H1 (cell line): Measurements from ENCODE around the gene SUCLG2. TPM values are rescaled to one million over a fixed set of nuclear protein-coding genes. Genes with fewer than 3 reads are reported as not detected.

Experiments used
- CTCF ChIA-PET: fragments of 300-600 bp; sonication (Branson Sonifier 250); formaldehyde crosslinking; loops from one replicate; lab custom pipeline; 2021; ENCODE audit not compliant: partially characterized antibody; lab: Charles Lee
- POLR2A ChIA-PET: fragments of 300-600 bp; sonication (Branson Sonifier 250); formaldehyde crosslinking; loops from one replicate; lab custom pipeline; 2021; ENCODE audit warnings: inconsistent platforms; ENCODE audit not compliant: partially characterized antibody; lab: Charles Lee
- DNase-seq, 2 experiments: peaks; one replicate each; pipeline versions ENCODE4 v3.0.0 to v3.0.0-alpha.2; 2010 to 2022; ENCODE audit warnings: low spot score in 2 of 2, low read depth in 1 of 2, mixed read lengths in 1 of 2
- FAIRE-seq: peaks from 2 replicates; lab custom pipeline; 2011; peaks lifted over from hg19 to GRCh38; lab: Jason Lieb, UNC
- H2AFZ ChIP-seq: 2 replicates; pipeline ENCODE4 v1.8.1; 2012; ENCODE audit warnings: low read length, inconsistent platforms
- H2AK5ac ChIP-seq: 2 replicates; pipeline ENCODE4 v1.6.1; 2013; ENCODE audit warnings: low read depth, low read length
- H2BK120ac ChIP-seq: replicated peaks from 2 replicates; pipeline ENCODE3; 2013; ENCODE audit warnings: low read depth, low read length, inconsistent platforms
- H2BK12ac ChIP-seq: 2 replicates; pipeline ENCODE4 v1.6.1; 2013; ENCODE audit warnings: low read depth, low read length
- H2BK15ac ChIP-seq: 2 replicates; pipeline ENCODE4 v1.6.1; 2013; ENCODE audit warnings: low read length
- H2BK20ac ChIP-seq: 2 replicates; pipeline ENCODE4 v1.6.1; 2013; ENCODE audit warnings: low read length
- H2BK5ac ChIP-seq: 2 replicates; pipeline ENCODE4 v1.6.1; 2013; ENCODE audit warnings: low read depth, low read length
- H3K14ac ChIP-seq: 2 replicates; pipeline ENCODE4 v1.6.1; 2013; ENCODE audit warnings: inconsistent platforms; ENCODE audit not compliant: insufficient read length
- H3K18ac ChIP-seq: 2 replicates; pipeline ENCODE4 v1.6.1; 2013; ENCODE audit warnings: low read length; ENCODE audit errors: extremely low read depth
- H3K23ac ChIP-seq: 2 replicates; pipeline ENCODE4 v1.6.1; 2013; ENCODE audit warnings: inconsistent platforms; ENCODE audit not compliant: insufficient read length
- H3K23me2 ChIP-seq: 2 replicates; pipeline ENCODE4 v1.6.1; 2013; ENCODE audit warnings: low read depth, low read length
- H3K27ac ChIP-seq: 2 replicates; pipeline ENCODE4 v1.6.1; 2011; ENCODE audit warnings: low read depth, low read length, inconsistent platforms
- H3K27me3 ChIP-seq, 4 experiments: replicated peaks in 1 of 4; 1 replicate in 1 of 4; 2 replicates in 3 of 4; pipeline versions ENCODE4 v1.6.1 to v1.8.1; 2011 to 2013; ENCODE audit warnings: low read length in 3 of 4, mild to moderate bottlenecking in 3 of 4, inconsistent platforms in 2 of 4, mixed read lengths in 2 of 4, moderate library complexity in 1 of 4; ENCODE audit not compliant: control insufficient read depth in 3 of 4, insufficient read depth in 3 of 4; ENCODE audit errors: extremely low read depth in 1 of 4
- H3K36me3 ChIP-seq, 4 experiments: 2 replicates each; pipeline versions ENCODE4 v1.6.1 to v1.8.1; 2011 to 2013; ENCODE audit warnings: mild to moderate bottlenecking in 4 of 4, low read length in 3 of 4, moderate library complexity in 2 of 4, control low read depth in 1 of 4, inconsistent platforms in 1 of 4; ENCODE audit not compliant: insufficient read depth in 4 of 4, control insufficient read depth in 2 of 4
- H3K4ac ChIP-seq: replicated peaks from 2 replicates; pipeline ENCODE3; 2013; ENCODE audit warnings: low read length, low read depth, mixed read lengths, inconsistent platforms; ENCODE audit not compliant: insufficient read length
- H3K4me1 ChIP-seq, 4 experiments: replicated peaks in 1 of 4; 1 replicate in 1 of 4; 2 replicates in 3 of 4; pipeline versions ENCODE4 v1.6.1 to v1.8.1; 2011 to 2013; ENCODE audit warnings: low read length in 3 of 4, inconsistent platforms in 2 of 4, mixed read lengths in 1 of 4; ENCODE audit not compliant: insufficient read depth in 4 of 4, control insufficient read depth in 3 of 4
- H3K4me2 ChIP-seq, 2 experiments: 2 replicates each; pipeline versions ENCODE4 v1.6.1 to v1.8.1; 2011 to 2013; ENCODE audit warnings: low read depth in 2 of 2, low read length in 2 of 2, control low read depth in 1 of 2, inconsistent platforms in 1 of 2, mild to moderate bottlenecking in 1 of 2; ENCODE audit not compliant: insufficient read depth in 1 of 2
- H3K4me3 ChIP-seq, 4 experiments: fragments of 200-600, 300-600 bp in 1 of 4; sonication (generic), shearing (Covaris generic), sonication (Bioruptor Twin) in 1 of 4; 2 replicates each; pipeline versions ENCODE4 v1.5.1 to v1.8.1; 2011 to 2016; ENCODE audit warnings: low read length in 4 of 4, low read depth in 3 of 4, control low read depth in 2 of 4, inconsistent platforms in 2 of 4, mild to moderate bottlenecking in 2 of 4, mixed read lengths in 1 of 4, moderate library complexity in 1 of 4; ENCODE audit not compliant: insufficient read depth in 2 of 4; ENCODE audit errors: extremely low read depth in 1 of 4
- H3K56ac ChIP-seq: replicated peaks from 2 replicates; pipeline ENCODE3; 2013; ENCODE audit warnings: low read depth, mild to moderate bottlenecking, mixed read lengths, low read length, inconsistent platforms; ENCODE audit not compliant: insufficient read length
- H3K79me1 ChIP-seq: 2 replicates; pipeline ENCODE4 v1.6.1; 2013; ENCODE audit warnings: low read depth, low read length, control low read depth
- H3K79me2 ChIP-seq, 2 experiments: 2 replicates each; pipeline versions ENCODE4 v1.6.1 to v1.8.1; 2012 to 2013; ENCODE audit warnings: low read length in 2 of 2, mild to moderate bottlenecking in 2 of 2, inconsistent platforms in 1 of 2; ENCODE audit not compliant: insufficient read depth in 2 of 2, control insufficient read depth in 1 of 2
- H3K9ac ChIP-seq, 4 experiments: replicated peaks in 1 of 4; 1 replicate in 1 of 4; 2 replicates in 3 of 4; pipeline versions ENCODE4 v1.6.1 to v1.8.1; 2011 to 2013; ENCODE audit warnings: low read depth in 3 of 4, low read length in 3 of 4, control low read depth in 2 of 4, mild to moderate bottlenecking in 2 of 4, moderate library complexity in 2 of 4, inconsistent platforms in 1 of 4; ENCODE audit errors: extremely low read depth in 1 of 4
- H3K9me3 ChIP-seq, 2 experiments: 2 replicates each; pipeline versions ENCODE4 v1.6.1 to v1.8.1; 2012 to 2013; ENCODE audit warnings: mild to moderate bottlenecking in 2 of 2, moderate library complexity in 2 of 2, control low read depth in 1 of 2, inconsistent platforms in 1 of 2, low read depth in 1 of 2, low read length in 1 of 2, mixed read lengths in 1 of 2; ENCODE audit not compliant: insufficient read depth in 2 of 2
- H4K20me1 ChIP-seq, 2 experiments: replicated peaks in 1 of 2; 2 replicates each; pipeline versions ENCODE3 to v1.8.1; 2011 to 2013; ENCODE audit warnings: inconsistent platforms in 2 of 2, low read length in 2 of 2, mild to moderate bottlenecking in 1 of 2; ENCODE audit not compliant: insufficient read depth in 2 of 2, control insufficient read depth in 1 of 2
- H4K5ac ChIP-seq: 2 replicates; pipeline ENCODE4 v1.6.1; 2013; ENCODE audit warnings: low read length, low read depth, mixed read lengths, inconsistent platforms; ENCODE audit not compliant: insufficient read length
- H4K8ac ChIP-seq: 2 replicates; pipeline ENCODE4 v1.8.0; 2013; ENCODE audit warnings: mild to moderate bottlenecking, moderate library complexity, low read length, inconsistent platforms; ENCODE audit not compliant: insufficient read depth; ENCODE audit errors: extremely low read depth
- H4K91ac ChIP-seq: replicated peaks from 2 replicates; pipeline ENCODE3; 2013; ENCODE audit warnings: low read length, mixed read lengths, inconsistent platforms; ENCODE audit not compliant: insufficient read length
- SP4 ChIP-seq: IDR thresholded peaks from 2 replicates; pipeline ENCODE4 v1.6.1; 2012; ENCODE audit warnings: low read length, inconsistent platforms
- WGBS, 2 experiments: shearing (Covaris generic) in 1 of 2; methylation state at CpG; one replicate each; pipeline versions ENCODE4 v1.1.6 to v1.1.7; 2013 to 2015; ENCODE audit warnings: low lambda C conversion rate in 2 of 2, mixed read lengths in 2 of 2, inconsistent platforms in 1 of 2, low coverage in 1 of 2, missing lambda C conversion rate in 1 of 2; ENCODE audit not compliant: insufficient replicate concordance in 2 of 2, insufficient coverage in 1 of 2, insufficient read length in 1 of 2; ENCODE audit errors: extremely low coverage in 1 of 2, missing lambda C conversion rate in 1 of 2; 5-methylcytosine and 5-hydroxymethylcytosine counted together
- polyA plus RNA-seq, 7 experiments: library from polyadenylated mRNA; depleted of rRNA in 3 of 7; stranded (reverse) in 5 of 7; unstranded in 2 of 7; fragments of >200 nt in 5 of 7; fragments of 200-250 nt in 2 of 7; gene quantifications; 1 replicate in 5 of 7; 2 replicates in 1 of 7; 4 replicates in 1 of 7; pipeline versions ENCODE4 v1.2.1 to v1.2.3, GENCODE V29; 2011 to 2013; ENCODE audit warnings: missing spikeins in 2 of 7, mixed read lengths in 2 of 7
- total RNA-seq: library from RNA; stranded (reverse); fragmentation: NEBNext Ultra II Directional; extraction: Animal tissue kit (Norgen Biotek cat#: 25700); gene quantifications from 2 replicates; pipeline ENCODE4 v1.2.1, GENCODE V29; 2021
- TF ChIP-seq, protein P1 (sequence below): IDR thresholded peaks from 2 replicates; pipeline ENCODE4 v1.6.1; 2012; ENCODE audit warnings: inconsistent platforms

SUCLG2 gene
- total and polyA plus RNA-seq, 2 of the 8 experiments (the other 6 are each of a cell fraction or from before 2014, with no cell fraction given), result 12.9 to 46.2 TPM

DNA sequence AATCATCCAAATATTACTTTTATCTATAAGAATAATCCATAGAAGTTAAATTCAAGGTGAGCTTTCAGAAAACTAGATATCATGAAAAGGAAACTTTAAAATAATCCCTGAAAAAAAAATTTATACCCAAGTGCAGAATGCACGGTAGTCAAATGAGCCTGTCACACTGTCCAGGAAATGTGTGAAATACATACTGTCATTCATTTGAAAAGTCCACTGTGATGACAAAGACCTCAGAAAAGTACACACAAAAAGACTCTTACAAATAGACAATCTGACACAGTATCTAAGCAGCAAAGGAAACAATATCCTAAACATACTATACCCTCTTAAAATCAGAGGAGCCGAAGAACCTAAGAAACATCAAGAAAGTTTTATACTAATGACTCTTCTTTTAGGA lies 29.7 kb downstream of the SUCLG2 start:
- no peak overlapping the region for H3K18ac ChIP-seq
- H3K9ac ChIP-seq, result no peak overlapping the region
- TF ChIP-seq, protein P1, sequence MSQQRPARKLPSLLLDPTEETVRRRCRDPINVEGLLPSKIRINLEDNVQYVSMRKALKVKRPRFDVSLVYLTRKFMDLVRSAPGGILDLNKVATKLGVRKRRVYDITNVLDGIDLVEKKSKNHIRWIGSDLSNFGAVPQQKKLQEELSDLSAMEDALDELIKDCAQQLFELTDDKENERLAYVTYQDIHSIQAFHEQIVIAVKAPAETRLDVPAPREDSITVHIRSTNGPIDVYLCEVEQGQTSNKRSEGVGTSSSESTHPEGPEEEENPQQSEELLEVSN, result no peak
- no peak for TF ChIP-seq SP4
- TF ChIP-seq, all 59 proteins: peak for 0
- Histone ChIP-seq H4K20me1 (peaks cover 0 to 2% of the 10 kb centered on the region in 2 experiments), H3K14ac (no peak overlapping the region), H3K27ac (no peak overlapping the region), H2BK5ac (no peak overlapping the region), H4K8ac (no peak overlapping the region), H2BK15ac (no peak overlapping the region), H3K4me3 (no peak overlapping the region), H3K23ac (no peak overlapping the region), H3K79me1 (peaks cover 5% of the 10 kb centered on the region; the same call in 1 of the 2 replicates), H3K4me2 (no peak overlapping the region), H4K91ac (no peak overlapping the region), H3K36me3 (peaks cover 0 to 3% (median 0%) of the 10 kb centered on the region in 4 experiments; a peak in 1 of 8 replicates), H3K79me2 (peaks cover 0 to 4% of the 10 kb centered on the region in 2 experiments; a peak in 3 of 4 replicates), H3K4me1 (peaks cover 0 to 7% (median 6%) of the 10 kb centered on the region in 4 experiments; a peak in 4 of 7 replicates), H3K4ac (no peak overlapping the region), H2BK120ac (no peak overlapping the region), H2BK20ac (no peak overlapping the region), H2AFZ (no peak overlapping the region), H3K56ac (no peak overlapping the region), H4K5ac (no peak overlapping the region), H2AK5ac (no peak overlapping the region), H2BK12ac (no peak overlapping the region), H3K23me2 (no peaks in the 10 kb centered on the region), H3K27me3 (no peaks in the 10 kb centered on the region), H3K9me3 (no peaks in the 10 kb centered on the region)
- no peak for FAIRE-seq
- POLR2A ChIA-PET, result interaction anchor here (0.7 kb wide), 1 partner anchor 118 kb away, joined by 5 read pairs; no protein-coding TSS in a partner anchor
- WGBS, 2 experiments, result 98% methylated on average over 2 of the region's 2 CpGs; no CpG with 5 or more reads in 1 of the 2 experiments
- DNase-seq, result no peak
- CTCF ChIA-PET, result interaction anchor here (1.1 to 1.4 kb wide), 2 partner anchors 9 to 165 kb away, joined by 3 to 6 read pairs; no protein-coding TSS in a partner anchor
